HG02588 (cell line): Measurements from ENCODE around the gene PSME2.

Experiments used
- ATAC-seq: cut with Tn5 transposase; IDR thresholded peaks from one replicate; pipeline ENCODE4 v1.9.1; 2021; ENCODE audit warnings: mild to moderate bottlenecking, moderate library complexity; ENCODE audit not compliant: unreplicated experiment

PSME2 gene

GRCh38 chr14:24156840-24157239 is 10.4 kb upstream of the PSME2 start:
- ATAC-seq = no peak

GRCh38 chr14:24155100-24155499 is 8.7 kb upstream of the PSME2 start:
- no peak for ATAC-seq

GRCh38 chr14:24151404-24152080 is 5.1 kb upstream of the PSME2 start:
- no peak for ATAC-seq

GRCh38 chr14:24150993-24151392 is 4.6 kb upstream of the PSME2 start:
- ATAC-seq = no peak

- no peak for ATAC-seq
Observed at GRCh38 chr14:24150567-24150966, 4.2 kb upstream of the PSME2 start.

GRCh38 chr14:24150061-24150460 is 3.7 kb upstream of the PSME2 start:
- ATAC-seq = no peak

GRCh38 chr14:24149302-24149969 is 3.0 kb upstream of the PSME2 start:
- ATAC-seq = no peak

GRCh38 chr14:24147761-24148428 is 1.5 kb upstream of the PSME2 start:
- ATAC-seq = no peak

GRCh38 chr14:24146978-24147760 is 759 bp upstream of the PSME2 start, which contains the start of gene RNF31:
RNF31 (plus strand) TSS chr14:24147498; CDS start chr14:24147699, 201 bp downstream.
- peak; percentile 80 for ATAC-seq

- no peak for ATAC-seq
Observed at GRCh38 chr14:24145690-24146452, 539 bp downstream of the PSME2 start.

GRCh38 chr14:24145219-24145618 is 1.2 kb downstream of the PSME2 start:
- ATAC-seq = no peak

GRCh38 chr14:24144451-24144850 is 2.0 kb downstream of the PSME2 start:
- ATAC-seq = no peak

GRCh38 chr14:24143511-24143910 is 2.9 kb downstream of the PSME2 start:
- ATAC-seq = no peak

- peak; percentile 82 for ATAC-seq
Observed at GRCh38 chr14:24141097-24141880, 5.1 kb downstream of the PSME2 start, which contains the start of gene EMC9. EMC9 (minus strand) TSS chr14:24141591; CDS start chr14:24141304, 287 bp downstream.

- no peak for ATAC-seq
Observed at GRCh38 chr14:24139272-24139934, 7.0 kb downstream of the PSME2 start.

- no peak for ATAC-seq
Observed at GRCh38 chr14:24138396-24139271, 7.8 kb downstream of the PSME2 start.

GRCh38 chr14:24137529-24138395 is 8.6 kb downstream of the PSME2 start:
- ATAC-seq = no peak
